ENCODE results near the gene ZNF606.

Gene ZNF606

GRCh38 chr19:58002384-58003173, at the start of gene ZNF606:
TSS of gene ZNF606 (minus strand) at chr19:58002820. CDS start at chr19:58001319, 1,501 bp downstream.
- DNase-seq: peak; percentile 60
- peak within 1 kb of the TSS; percentile 80 for H3K4me3 ChIP-seq (ENCODE audit: low read depth, low read length)
- no peaks in the 10 kb centered on the region for H3K27me3 ChIP-seq (replicated peaks)
- in situ Hi-C loops (cut with HindIII; ENCODE audit: low pct_ligation_motif_present, low sequenced_read_pairs): no loop called here
- TF ChIP-seq CTCF (IDR thresholded peaks at IDR 0.05; ENCODE audit: low read depth, low read length, missing control alignments): no peak
- H3K36me3 ChIP-seq (replicated peaks): peaks cover 34% of the 10 kb centered on the region
- H3K27ac ChIP-seq: peak within 1 kb of the TSS; percentile 84

DNA sequence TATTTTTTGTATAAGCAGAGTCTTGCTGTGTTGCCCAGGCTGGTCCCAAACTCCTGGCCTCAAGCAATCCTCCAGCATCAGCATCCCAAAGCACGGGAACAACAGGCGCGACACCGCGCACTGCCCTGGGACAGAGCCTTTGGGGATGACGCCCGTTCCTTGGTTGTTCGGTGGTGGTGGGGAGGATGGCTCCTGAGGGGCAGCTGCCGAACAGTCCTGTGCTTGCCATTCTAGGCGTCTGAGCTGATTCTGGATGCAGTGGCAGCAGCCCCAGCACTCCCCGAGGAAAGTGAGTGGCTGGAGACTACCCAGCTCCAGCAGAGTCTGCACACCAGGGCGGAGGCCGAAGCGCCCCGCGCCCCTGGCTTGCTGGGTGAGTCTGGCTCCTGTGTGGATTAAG, 49.6 kb upstream of the ZNF606 start:
- H3K4me3 ChIP-seq (ENCODE audit: low read depth, low read length): no peak overlapping the region

DNA sequence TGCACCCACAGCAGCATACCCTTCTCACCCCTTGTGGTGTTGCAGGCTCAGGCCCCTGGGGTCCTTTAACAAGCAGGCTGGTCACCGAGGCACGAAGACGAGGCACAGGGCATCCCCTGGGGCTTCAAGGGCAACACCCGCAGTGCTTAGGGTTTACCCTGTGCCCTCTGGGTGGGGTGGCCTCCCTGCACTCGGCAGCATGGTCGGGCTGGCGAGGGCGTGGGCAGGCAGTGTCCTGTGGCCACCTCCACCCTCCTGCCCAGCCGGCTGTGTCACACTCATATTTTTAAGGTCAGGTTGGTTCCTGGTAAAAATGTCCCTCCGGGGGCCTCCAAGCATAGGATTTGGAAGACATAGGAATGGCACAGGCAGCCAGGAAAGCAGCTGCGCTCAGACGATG, 45.1 kb upstream of the ZNF606 start:
- no peaks in the 10 kb centered on the region for H3K36me3 ChIP-seq (replicated peaks)
- TF ChIP-seq CTCF (IDR thresholded peaks at IDR 0.05; ENCODE audit: low read depth, low read length, missing control alignments): no peak
- H3K4me3 ChIP-seq (ENCODE audit: low read depth, low read length): no peak overlapping the region
- no peak overlapping the region for H3K27ac ChIP-seq
- no peaks in the 10 kb centered on the region for H3K27me3 ChIP-seq (replicated peaks)
- DNase-seq: no peak
- in situ Hi-C loops (cut with HindIII; ENCODE audit: low pct_ligation_motif_present, low sequenced_read_pairs): no loop called here

More for the DNA sequence above, 49.6 kb upstream of the ZNF606 start:
- DNase-seq: no peak
- Histone ChIP-seq H3K27me3 (replicated peaks) (no peaks in the 10 kb centered on the region), H3K36me3 (replicated peaks) (no peaks in the 10 kb centered on the region), H3K27ac (no peak overlapping the region)
- in situ Hi-C loops (cut with HindIII; ENCODE audit: low pct_ligation_motif_present, low sequenced_read_pairs): no loop called here
- no peak for TF ChIP-seq CTCF (IDR thresholded peaks at IDR 0.05; ENCODE audit: low read depth, low read length, missing control alignments)

GRCh38 chr19:58046856-58047255, 44.2 kb upstream of the ZNF606 start:
- Histone ChIP-seq H3K27me3 (replicated peaks) (no peaks in the 10 kb centered on the region), H3K27ac (no peak overlapping the region), H3K4me3 (ENCODE audit: low read depth, low read length) (no peak overlapping the region), H3K36me3 (replicated peaks) (no peaks in the 10 kb centered on the region)
- in situ Hi-C loops (cut with HindIII; ENCODE audit: low pct_ligation_motif_present, low sequenced_read_pairs): no loop called here
- DNase-seq: no peak
- no peak for TF ChIP-seq CTCF (IDR thresholded peaks at IDR 0.05; ENCODE audit: low read depth, low read length, missing control alignments)

- Histone ChIP-seq H3K27ac (no peak overlapping the region), H3K36me3 (replicated peaks) (no peaks in the 10 kb centered on the region), H3K27me3 (replicated peaks) (no peaks in the 10 kb centered on the region), H3K4me3 (ENCODE audit: low read depth, low read length) (no peak overlapping the region)
- no peak for TF ChIP-seq CTCF (IDR thresholded peaks at IDR 0.05; ENCODE audit: low read depth, low read length, missing control alignments)
- DNase-seq: no peak
- in situ Hi-C loops (cut with HindIII; ENCODE audit: low pct_ligation_motif_present, low sequenced_read_pairs): no loop called here
Measured at GRCh38 chr19:58045411-58046050, 42.9 kb upstream of the ZNF606 start.
